Activated T-cell treated with anti-CD3 and anti-CD28 coated beads, Interleukin-2, amount 50 U/mL, for 4 hours (primary cell): ENCODE data around the gene GRPR. TPM values are rescaled to one million over a fixed set of nuclear protein-coding genes. Genes with fewer than 3 reads are reported as not detected.

Source experiments
- ATAC-seq, 2 donors: fragments of 200-7000 bp; cut with Tn5 transposase; one replicate each; pipeline ENCODE4 v1.10.0; 2021
- DNase-seq: peaks from one replicate; pipeline ENCODE4 v3.0.0-alpha.2; 2020
- H3K27me3 Mint-ChIP-seq: one replicate; pipeline ENCODE4 v1.8.0; 2021; ENCODE audit warnings: low read depth, mixed read lengths
- H3K36me3 Mint-ChIP-seq: one replicate; pipeline ENCODE4 v1.8.0; 2022; ENCODE audit warnings: mixed read lengths; ENCODE audit not compliant: insufficient read depth
- H3K4me1 Mint-ChIP-seq: one replicate; pipeline ENCODE4 v1.8.0; 2021; ENCODE audit warnings: low read depth, mixed read lengths
- H3K4me3 Mint-ChIP-seq: one replicate; pipeline ENCODE4 v1.8.0; 2021; ENCODE audit warnings: mild to moderate bottlenecking, moderate library complexity, mixed read lengths
- H3K9me3 Mint-ChIP-seq: one replicate; pipeline ENCODE4 v1.8.0; 2021; ENCODE audit warnings: mixed read lengths
- total RNA-seq, 3 donors: library from RNA; stranded (reverse); gene quantifications; one replicate each; pipeline ENCODE4 v1.2.1, GENCODE V29; 2021

Gene GRPR
- total RNA-seq, 3 donors from 2014 or later = 0.16 TPM; not detected in 2

- Mint-ChIP-seq H3K27me3 (peaks cover 3% of the 10 kb centered on the region), H3K4me1 (peaks cover 17% of the 10 kb centered on the region), H3K4me3 (no peak overlapping the region), H3K36me3 (no peaks in the 10 kb centered on the region), H3K9me3 (no peaks in the 10 kb centered on the region)
- DNase-seq = no peak
- peak; percentile 67 to 73 for ATAC-seq
Observed at GRCh38 chrX:16119353-16120220, 3.8 kb upstream of the GRPR start.

GRCh38 chrX:16120431-16120830, 2.9 kb upstream of the GRPR start:
- ATAC-seq (no peak), DNase-seq (no peak)
- no peaks in the 10 kb centered on the region for H3K9me3 Mint-ChIP-seq
- H3K4me1 Mint-ChIP-seq = peaks cover 17% of the 10 kb centered on the region
- H3K36me3 Mint-ChIP-seq = no peaks in the 10 kb centered on the region
- peaks cover 3% of the 10 kb centered on the region for H3K27me3 Mint-ChIP-seq
- H3K4me3 Mint-ChIP-seq = no peak overlapping the region

GRCh38 chrX:16124201-16124600, 836 bp downstream of the GRPR start:
- Mint-ChIP-seq H3K27me3 (peaks cover 12% of the 10 kb centered on the region), H3K9me3 (no peaks in the 10 kb centered on the region), H3K36me3 (no peaks in the 10 kb centered on the region), H3K4me3 (no peak overlapping the region), H3K4me1 (peaks cover 14% of the 10 kb centered on the region)
- DNase-seq = no peak
- ATAC-seq = no peak

- H3K9me3 Mint-ChIP-seq = no peaks in the 10 kb centered on the region
- no peak for DNase-seq
- H3K36me3 Mint-ChIP-seq = no peaks in the 10 kb centered on the region
- peaks cover 2% of the 10 kb centered on the region for H3K4me1 Mint-ChIP-seq
- no peak overlapping the region for H3K4me3 Mint-ChIP-seq
- H3K27me3 Mint-ChIP-seq = peaks cover 18% of the 10 kb centered on the region
- no peak for ATAC-seq
Observed at GRCh38 chrX:16125520-16126149, 2.3 kb downstream of the GRPR start.

GRCh38 chrX:16130707-16131106, 7.3 kb downstream of the GRPR start:
- Mint-ChIP-seq H3K4me3 (no peak overlapping the region), H3K27me3 (peaks cover 19% of the 10 kb centered on the region), H3K4me1 (no peaks in the 10 kb centered on the region), H3K9me3 (no peaks in the 10 kb centered on the region), H3K36me3 (peaks cover 2% of the 10 kb centered on the region)
- no peak for ATAC-seq
- DNase-seq = no peak

- Mint-ChIP-seq H3K27me3 (peaks cover 6% of the 10 kb centered on the region), H3K9me3 (no peaks in the 10 kb centered on the region), H3K4me3 (no peak overlapping the region), H3K36me3 (peaks cover 2% of the 10 kb centered on the region), H3K4me1 (no peaks in the 10 kb centered on the region)
- no peak for DNase-seq
- ATAC-seq = no peak
Observed at GRCh38 chrX:16134936-16135335, 11.6 kb downstream of the GRPR start.

- Mint-ChIP-seq H3K4me1 (peaks cover 3% of the 10 kb centered on the region), H3K36me3 (peaks cover 2% of the 10 kb centered on the region), H3K4me3 (no peak overlapping the region), H3K9me3 (no peaks in the 10 kb centered on the region), H3K27me3 (peaks cover 6% of the 10 kb centered on the region)
- ATAC-seq = no peak
- DNase-seq = no peak
Observed at GRCh38 chrX:16136080-16136479, 12.7 kb downstream of the GRPR start.

GRCh38 chrX:16137416-16138107, 14.2 kb downstream of the GRPR start:
- H3K36me3 Mint-ChIP-seq = peaks cover 2% of the 10 kb centered on the region
- H3K4me3 Mint-ChIP-seq = no peak overlapping the region
- no peak for DNase-seq
- H3K9me3 Mint-ChIP-seq = no peaks in the 10 kb centered on the region
- H3K4me1 Mint-ChIP-seq = peaks cover 3% of the 10 kb centered on the region
- no peak for ATAC-seq
- H3K27me3 Mint-ChIP-seq = peaks cover 6% of the 10 kb centered on the region

- Mint-ChIP-seq H3K27me3 (peaks cover 6% of the 10 kb centered on the region), H3K9me3 (no peaks in the 10 kb centered on the region), H3K4me3 (no peak overlapping the region), H3K4me1 (peaks cover 3% of the 10 kb centered on the region), H3K36me3 (peaks cover 2% of the 10 kb centered on the region)
- DNase-seq = no peak
- ATAC-seq = no peak
Observed at GRCh38 chrX:16138108-16138427, 14.7 kb downstream of the GRPR start.

GRCh38 chrX:16140448-16140847, 17.1 kb downstream of the GRPR start:
- Mint-ChIP-seq H3K4me3 (no peak overlapping the region), H3K36me3 (peaks cover 2% of the 10 kb centered on the region), H3K27me3 (peaks cover 5% of the 10 kb centered on the region), H3K4me1 (peaks cover 3% of the 10 kb centered on the region), H3K9me3 (no peaks in the 10 kb centered on the region)
- ATAC-seq = no peak
- DNase-seq = no peak

- Mint-ChIP-seq H3K4me1 (peaks cover 3% of the 10 kb centered on the region), H3K36me3 (peaks cover 2% of the 10 kb centered on the region), H3K9me3 (no peaks in the 10 kb centered on the region), H3K4me3 (no peak overlapping the region), H3K27me3 (peaks cover 5% of the 10 kb centered on the region)
- ATAC-seq = no peak
- no peak for DNase-seq
Observed at GRCh38 chrX:16140983-16141382, 17.6 kb downstream of the GRPR start.

- no peak for ATAC-seq
- H3K36me3 Mint-ChIP-seq = peaks cover 2% of the 10 kb centered on the region
- H3K4me1 Mint-ChIP-seq = peaks cover 3% of the 10 kb centered on the region
- peaks cover 5% of the 10 kb centered on the region for H3K27me3 Mint-ChIP-seq
- DNase-seq = no peak
- no peaks in the 10 kb centered on the region for H3K9me3 Mint-ChIP-seq
- H3K4me3 Mint-ChIP-seq = no peak overlapping the region
Observed at GRCh38 chrX:16141422-16142245, 18.3 kb downstream of the GRPR start.

GRCh38 chrX:16142246-16142558, 18.8 kb downstream of the GRPR start:
- H3K4me1 Mint-ChIP-seq = peaks cover 3% of the 10 kb centered on the region
- H3K9me3 Mint-ChIP-seq = no peaks in the 10 kb centered on the region
- peaks cover 2% of the 10 kb centered on the region for H3K36me3 Mint-ChIP-seq
- no peak overlapping the region for H3K4me3 Mint-ChIP-seq
- ATAC-seq (no peak), DNase-seq (no peak)
- H3K27me3 Mint-ChIP-seq = peaks cover 5% of the 10 kb centered on the region

- Mint-ChIP-seq H3K4me1 (peaks cover 3% of the 10 kb centered on the region), H3K36me3 (peaks cover 2% of the 10 kb centered on the region), H3K27me3 (peaks cover 5% of the 10 kb centered on the region), H3K9me3 (no peaks in the 10 kb centered on the region), H3K4me3 (no peak overlapping the region)
- DNase-seq (no peak), ATAC-seq (no peak)
Observed at GRCh38 chrX:16143968-16144367, 20.6 kb downstream of the GRPR start.
